ENCODE measurements around the gene STXBP5. TPM values are rescaled to one million over a fixed set of nuclear protein-coding genes. Genes with fewer than 3 reads are reported as not detected.

Gene STXBP5
- total RNA-seq = 10 to 100 TPM; 42.0 to 71.1 (median 47.8) TPM
- long read RNA-seq, donor 1, full-length matches to known transcripts = 2 of 17 reads
- long read RNA-seq, donor 1, partial matches to known transcripts = 8 of 17 reads
- long read RNA-seq, donor 1, other reads (novel, unspliced or antisense) = 7 of 17 reads
- long read RNA-seq, donor 2, full-length matches to known transcripts = 2 of 4 reads
- long read RNA-seq, donor 2, partial matches to known transcripts = 2 of 4 reads
- long read RNA-seq, donor 2, other reads (novel, unspliced or antisense) = 0 of 4 reads

- Histone ChIP-seq H3K4me1 (ENCODE audit: low read depth) (no peaks in the 10 kb centered on the region), H3K4me3 (peak within 1 kb of the TSS; percentile 65), H3K36me3 (ENCODE audit: low read depth) (no peaks in the 10 kb centered on the region), H3K9me3 (no peaks in the 10 kb centered on the region)
- TF ChIP-seq CTCF (IDR thresholded peaks at IDR 0.05) = no peak
- ATAC-seq (peak; percentile 24), DNase-seq (peak; percentile 66 to 77 (median 74))
- intact Hi-C loops (cut with DNase I, micrococcal nuclease) = no loop called here
Observed at GRCh38 chr6:147204060-147204785, at the start of gene STXBP5. STXBP5 (plus strand) TSS chr6:147204417; CDS start chr6:147204533, 116 bp downstream.

GRCh38 chr6:147154454-147154853 is 49.8 kb upstream of the STXBP5 start:
- intact Hi-C loops (cut with DNase I, micrococcal nuclease) = no loop called here
- DNase-seq = peak in 1 of 3 donors; percentile 34
- ATAC-seq = peak; percentile 82
- H3K9me3 ChIP-seq = no peaks in the 10 kb centered on the region
- no peak for TF ChIP-seq CTCF (IDR thresholded peaks at IDR 0.05)
- H3K4me1 ChIP-seq (ENCODE audit: low read depth) = peaks cover 15% of the 10 kb centered on the region
- H3K4me3 ChIP-seq = no peak overlapping the region
- peaks cover 3% of the 10 kb centered on the region for H3K36me3 ChIP-seq (ENCODE audit: low read depth)

DNA sequence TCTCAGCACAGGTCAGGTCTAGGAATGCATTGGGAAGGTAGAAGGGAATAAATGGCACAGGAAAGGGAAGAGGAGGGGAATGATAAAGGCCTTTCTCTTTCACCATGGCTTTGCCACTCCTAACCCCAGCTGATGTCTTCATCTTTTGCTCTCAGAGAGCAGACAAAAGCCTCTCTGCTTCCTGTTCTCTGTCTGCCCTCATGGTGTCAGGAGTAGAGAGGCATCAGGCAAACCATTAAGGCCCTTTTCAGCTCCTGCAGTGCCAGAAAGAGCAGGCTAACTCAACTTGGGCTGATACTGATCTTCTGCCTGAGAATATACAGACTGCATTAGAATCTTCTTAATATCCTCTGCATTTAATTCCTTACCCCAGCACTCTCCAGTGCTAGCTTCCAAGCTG is 48.0 kb upstream of the STXBP5 start:
- peak; percentile 10 for ATAC-seq

DNA sequence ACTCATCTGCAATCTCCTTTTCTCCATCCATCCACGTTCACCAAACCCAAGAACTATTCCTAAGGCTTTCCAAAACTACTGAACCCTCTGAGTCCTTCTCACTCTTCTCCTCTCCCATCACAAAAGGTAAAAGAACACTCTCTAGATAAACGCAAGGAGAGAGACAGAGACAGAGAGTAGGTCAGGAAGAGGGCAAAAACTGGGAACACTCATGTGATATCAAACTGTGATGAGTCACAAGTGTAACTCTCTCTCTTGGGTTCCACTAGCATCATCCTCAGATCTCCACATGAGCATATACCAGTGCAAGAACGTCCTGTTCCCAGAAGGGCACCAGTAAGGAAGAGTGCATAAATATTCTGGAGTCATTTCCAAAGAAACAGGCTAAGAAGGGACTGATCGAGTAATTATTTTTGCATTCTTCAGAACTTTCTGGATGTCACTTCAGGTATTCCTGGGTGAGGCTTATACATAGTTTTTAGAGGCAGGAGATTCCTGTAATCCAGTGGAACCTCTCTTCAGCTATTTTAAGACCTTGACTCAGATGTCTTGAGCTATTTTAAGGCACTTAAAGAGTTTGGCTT is 47.3 kb upstream of the STXBP5 start:
- Histone ChIP-seq H3K4me3 (no peak overlapping the region), H3K9me3 (no peaks in the 10 kb centered on the region), H3K4me1 (ENCODE audit: low read depth) (no peaks in the 10 kb centered on the region), H3K36me3 (ENCODE audit: low read depth) (peaks cover 3% of the 10 kb centered on the region)
- DNase-seq (no peak), ATAC-seq (peak; percentile 14)
- intact Hi-C loops (cut with DNase I, micrococcal nuclease) = no loop called here
- no peak for TF ChIP-seq CTCF (IDR thresholded peaks at IDR 0.05)

More for the DNA sequence above, 48.0 kb upstream of the STXBP5 start:
- TF ChIP-seq CTCF (IDR thresholded peaks at IDR 0.05) = no peak
- intact Hi-C loops (cut with DNase I, micrococcal nuclease) = no loop called here
- no peak for DNase-seq
- Histone ChIP-seq H3K4me1 (ENCODE audit: low read depth) (peaks cover 5% of the 10 kb centered on the region), H3K36me3 (ENCODE audit: low read depth) (peaks cover 3% of the 10 kb centered on the region), H3K4me3 (no peak overlapping the region), H3K9me3 (no peaks in the 10 kb centered on the region)

GRCh38 chr6:147157930-147158329 is 46.3 kb upstream of the STXBP5 start:
- Histone ChIP-seq H3K4me3 (no peak overlapping the region), H3K9me3 (no peaks in the 10 kb centered on the region), H3K36me3 (ENCODE audit: low read depth) (peaks cover 3% of the 10 kb centered on the region), H3K4me1 (ENCODE audit: low read depth) (no peaks in the 10 kb centered on the region)
- no peak for TF ChIP-seq CTCF (IDR thresholded peaks at IDR 0.05)
- DNase-seq (no peak), ATAC-seq (no peak)
- intact Hi-C loops (cut with DNase I, micrococcal nuclease) = no loop called here

Measured in mucosa of descending colon (tissue), 3 donors.